Measurements from ENCODE around the gene TAC4.
A peak's percentile ranks its signal among the peaks of the same experiment; 100 is the strongest.
"Not testable (repeated sequence)": the region's sequence is repeated elsewhere in the genome, so short reads cannot be mapped to it uniquely, and the experiment has no call there.

Gene TAC4

GRCh38 chr17:49842371-49842770, 5.5 kb downstream of the TAC4 start:
- DNase-seq: no peak

DNA sequence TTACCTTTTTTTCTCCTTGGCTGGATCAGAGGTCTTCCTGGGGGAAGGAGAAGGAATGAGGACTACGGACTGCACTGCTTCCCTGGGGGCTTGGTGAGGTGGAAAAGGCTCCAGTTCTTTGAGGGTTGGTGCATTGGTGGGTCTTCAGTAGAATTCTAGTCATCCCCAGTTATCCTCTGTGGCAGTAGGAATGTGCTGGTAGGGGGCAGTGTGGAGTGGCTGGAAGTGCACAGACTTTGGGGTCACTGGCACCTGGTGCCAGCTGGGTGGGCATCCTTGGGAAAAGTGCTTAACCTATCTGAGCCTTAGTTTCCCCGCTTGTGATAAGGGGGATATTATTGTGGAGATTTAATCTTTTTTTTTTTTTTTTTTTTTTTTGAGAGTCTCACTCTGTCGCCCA, 6.3 kb downstream of the TAC4 start:
- DNase-seq: no peak

DNA sequence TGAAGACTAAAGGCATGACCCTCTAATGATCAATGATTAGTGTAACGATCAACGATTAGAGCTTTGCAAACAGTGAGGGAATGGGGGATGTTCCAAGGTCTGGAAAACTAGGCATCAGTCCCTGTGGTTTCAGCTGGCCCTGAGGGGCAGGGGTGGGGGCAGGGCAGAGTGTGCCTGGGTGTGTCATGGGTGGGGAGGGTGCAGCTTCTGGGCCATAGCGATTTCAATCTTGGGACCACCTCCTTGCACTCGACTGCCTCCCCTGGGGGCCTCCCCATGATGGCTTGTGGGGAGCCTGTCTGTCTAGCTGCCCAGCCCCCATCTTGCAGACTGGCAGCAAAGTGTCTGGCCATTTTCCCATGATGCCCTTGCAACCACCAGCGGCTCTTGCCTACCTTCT, 8.4 kb downstream of the TAC4 start:
- no peak for DNase-seq

DNA sequence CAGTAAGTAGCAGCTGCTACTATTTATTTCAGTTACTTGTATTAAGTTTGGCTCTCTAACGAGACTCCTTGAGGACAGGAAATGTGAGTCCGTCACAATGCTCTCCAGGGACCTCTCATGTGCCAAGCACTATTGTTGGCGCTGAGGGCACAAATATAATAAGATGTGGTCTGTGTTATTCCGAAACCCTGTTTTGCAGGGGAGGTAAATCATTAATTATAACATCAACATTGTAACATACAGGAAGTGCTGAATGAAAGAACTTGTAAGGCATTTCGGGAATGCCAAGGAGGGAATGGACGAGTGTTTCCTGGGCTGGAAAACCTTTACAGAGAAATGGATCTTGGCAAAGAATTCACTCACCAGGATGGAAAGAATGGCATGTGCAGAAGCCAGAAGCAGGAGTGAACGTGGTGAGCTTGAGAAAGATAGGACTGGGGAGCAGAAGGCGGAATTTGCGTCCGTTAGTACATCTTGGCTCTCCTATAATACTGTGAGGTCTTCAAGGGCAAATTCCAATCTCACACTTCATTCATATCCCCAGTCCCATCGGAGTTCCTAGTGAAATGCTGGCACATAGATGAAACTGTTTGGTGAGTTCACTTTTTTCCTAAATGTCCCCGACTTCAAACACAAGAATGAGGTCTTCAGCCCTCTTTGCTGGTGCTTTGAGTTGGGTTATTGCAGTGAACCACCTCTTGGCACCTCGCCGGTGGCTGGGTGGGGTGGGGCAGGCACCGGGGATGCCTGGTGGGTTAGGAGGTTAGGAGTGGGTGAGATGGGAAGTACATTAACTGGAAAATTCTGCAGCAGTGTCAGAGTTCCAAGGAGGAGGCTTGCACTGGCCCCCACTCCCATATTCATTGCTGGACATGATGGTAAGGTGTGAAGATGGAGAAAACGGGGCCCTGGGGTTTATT, 11.5 kb downstream of the TAC4 start:
- no peak for DNase-seq

- DNase-seq: no peak
These were observed 12.4 kb downstream of the TAC4 start for GRCh38 chr17:49835472-49835871.

DNA sequence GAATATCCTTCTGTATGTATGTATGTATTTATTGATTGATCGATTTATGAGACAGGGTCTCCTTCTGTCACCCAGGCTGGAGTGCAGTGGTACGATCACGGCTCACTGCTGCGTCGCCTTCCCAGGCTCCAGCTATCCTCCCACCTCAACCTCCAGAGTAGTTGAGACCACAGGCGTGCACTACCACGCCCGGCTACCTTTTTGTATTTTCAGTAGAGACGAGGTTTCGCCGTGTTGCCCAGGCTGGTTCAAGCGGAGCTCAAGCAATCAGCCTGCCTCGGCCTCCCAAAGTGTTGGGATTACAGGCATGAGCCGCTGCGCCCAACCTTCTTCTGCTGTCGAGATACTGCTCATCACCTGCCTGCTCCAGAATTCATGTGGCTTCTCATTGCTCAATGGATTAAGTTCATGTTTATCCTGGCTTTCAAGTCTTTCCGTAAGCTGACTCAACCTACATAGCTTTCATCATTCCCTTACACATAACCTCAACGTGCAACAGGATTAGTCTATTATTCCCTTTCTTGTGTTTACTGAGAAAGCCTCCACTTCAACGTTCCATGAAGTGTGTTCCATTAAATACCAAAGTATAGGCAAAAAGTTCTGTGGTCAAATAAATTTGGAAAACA, 13.6 kb downstream of the TAC4 start:
- DNase-seq: no peak

- no peak for DNase-seq
These were observed 14.8 kb downstream of the TAC4 start for GRCh38 chr17:49832840-49833599.

- DNase-seq: no peak
These were observed 17.3 kb downstream of the TAC4 start for GRCh38 chr17:49830605-49831004.

DNA sequence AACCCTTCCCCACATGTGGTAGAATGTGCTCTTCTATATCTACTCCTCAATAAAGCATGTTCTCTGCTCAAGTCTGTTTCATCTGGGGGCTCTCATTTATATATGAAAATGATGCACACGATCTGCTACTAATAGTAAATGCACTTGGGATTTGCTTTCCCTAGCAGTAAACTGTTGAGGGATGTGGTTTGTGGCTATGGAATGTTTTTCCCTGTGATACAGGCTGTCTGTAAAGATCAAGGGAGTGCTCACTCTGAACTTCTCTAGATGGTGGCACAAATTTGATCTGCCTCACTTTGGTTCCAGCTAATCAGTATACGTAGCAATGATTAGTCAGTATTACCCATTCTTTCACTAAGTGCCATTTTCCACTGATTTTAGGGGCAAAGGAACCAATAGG, 18.8 kb downstream of the TAC4 start:
- DNase-seq: no peak

GRCh38 chr17:49828325-49828724, 19.5 kb downstream of the TAC4 start:
- DNase-seq: not testable (repeated sequence)

GRCh38 chr17:49825645-49826044, 22.2 kb downstream of the TAC4 start:
- DNase-seq: no peak

DNA sequence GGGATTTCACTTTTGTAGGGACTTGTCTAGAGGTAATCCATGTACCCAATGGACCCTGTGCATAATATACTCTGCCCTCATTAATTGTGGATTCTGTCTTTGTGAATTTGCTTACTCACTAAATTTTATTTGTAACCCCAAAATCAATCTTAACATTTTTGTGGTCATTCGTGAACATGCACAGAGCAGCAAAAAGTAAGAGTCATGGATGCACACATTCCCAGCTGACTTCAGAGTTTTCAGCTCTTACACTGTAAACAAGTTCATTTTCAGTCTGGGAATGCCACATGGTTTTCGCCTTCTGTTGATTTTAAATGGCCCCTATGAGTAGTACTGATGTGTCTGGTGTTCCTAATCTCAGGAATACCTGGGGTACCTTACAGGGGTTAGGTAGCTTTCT, 24.3 kb downstream of the TAC4 start:
- DNase-seq: no peak

DNA sequence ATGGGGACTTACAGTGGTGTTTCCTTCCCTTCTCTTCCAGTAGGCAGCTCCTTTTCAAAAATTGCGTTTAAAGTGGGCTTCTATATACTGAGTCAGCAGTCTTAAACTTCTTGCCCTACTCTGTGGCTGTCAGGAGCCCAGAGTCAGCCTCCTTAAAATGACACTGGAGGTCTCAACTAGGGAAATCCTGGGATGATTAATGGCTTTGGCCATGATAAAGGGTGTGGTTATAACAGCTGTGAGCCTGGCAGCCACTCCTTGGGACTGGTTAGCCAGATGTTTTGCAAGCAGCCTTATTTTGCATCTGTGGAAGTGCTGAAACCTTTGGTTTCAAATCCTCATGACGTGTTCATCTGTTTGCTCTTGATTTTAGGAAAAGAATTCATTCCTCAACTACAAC, 25.0 kb downstream of the TAC4 start:
- no peak for DNase-seq

GRCh38 chr17:49821916-49822315, 26.0 kb downstream of the TAC4 start:
- DNase-seq: no peak

GRCh38 chr17:49821466-49821865, 26.4 kb downstream of the TAC4 start:
- no peak for DNase-seq

DNA sequence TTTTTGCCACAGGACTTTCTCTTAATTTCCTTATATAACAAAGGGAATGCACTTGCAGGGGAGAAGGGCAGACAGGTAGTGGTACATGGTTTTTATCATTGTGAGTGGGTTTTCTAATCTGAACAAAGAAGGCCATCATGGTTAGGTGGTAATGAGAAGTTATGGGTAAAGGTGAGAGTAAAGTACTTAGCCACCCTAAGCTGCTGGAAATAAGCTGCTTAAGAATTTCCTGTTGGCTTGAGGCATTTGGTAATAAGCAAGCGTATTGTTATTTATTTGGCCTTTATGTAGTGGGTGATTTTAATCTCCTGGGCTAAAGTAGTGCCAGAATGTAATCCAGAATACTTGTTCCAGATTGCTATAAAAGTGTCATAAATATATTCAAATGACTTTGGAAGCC, 27.1 kb downstream of the TAC4 start:
- no peak for DNase-seq

- DNase-seq: no peak
These were observed 28.2 kb downstream of the TAC4 start for GRCh38 chr17:49819651-49820050.

DNA sequence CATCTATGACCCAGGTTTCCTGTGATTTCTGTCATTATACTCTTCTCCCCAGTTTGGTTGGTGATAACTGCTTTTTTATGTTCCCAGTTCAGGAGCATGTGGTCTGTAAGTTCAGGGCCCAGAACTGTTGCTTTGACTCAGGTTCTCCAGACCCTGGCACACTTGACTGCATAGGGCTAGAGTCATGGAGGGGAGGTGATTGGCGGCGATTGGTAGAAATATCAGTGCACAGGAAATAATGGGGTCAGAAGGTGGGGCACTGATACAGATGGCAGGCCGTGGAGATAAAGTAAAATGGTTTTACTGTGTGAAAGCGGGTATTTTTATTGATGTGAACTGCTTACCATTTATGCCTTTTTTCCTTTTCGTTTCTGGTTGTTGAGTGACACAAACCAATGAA, 28.7 kb downstream of the TAC4 start:
- DNase-seq: no peak

DNA sequence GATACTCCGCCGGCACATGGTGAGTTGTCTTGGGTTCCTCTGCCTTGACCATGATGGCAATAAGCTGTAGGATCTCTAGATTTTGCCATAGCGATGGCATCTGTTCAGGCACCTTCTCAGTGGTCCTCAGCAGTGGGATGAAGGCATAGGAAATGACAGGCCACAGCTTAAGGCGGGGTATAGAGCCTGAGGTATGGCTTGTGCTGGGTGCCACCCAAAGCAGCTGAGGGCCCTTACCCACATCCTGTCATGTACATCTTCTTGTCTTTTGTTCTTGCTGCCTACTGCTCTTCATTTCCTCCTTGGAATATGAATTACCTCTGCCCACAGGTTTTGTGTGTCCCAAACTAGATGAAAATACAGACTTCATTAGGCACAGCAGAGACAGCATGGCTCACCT, 29.9 kb downstream of the TAC4 start:
- DNase-seq: peak; percentile 14

DNA sequence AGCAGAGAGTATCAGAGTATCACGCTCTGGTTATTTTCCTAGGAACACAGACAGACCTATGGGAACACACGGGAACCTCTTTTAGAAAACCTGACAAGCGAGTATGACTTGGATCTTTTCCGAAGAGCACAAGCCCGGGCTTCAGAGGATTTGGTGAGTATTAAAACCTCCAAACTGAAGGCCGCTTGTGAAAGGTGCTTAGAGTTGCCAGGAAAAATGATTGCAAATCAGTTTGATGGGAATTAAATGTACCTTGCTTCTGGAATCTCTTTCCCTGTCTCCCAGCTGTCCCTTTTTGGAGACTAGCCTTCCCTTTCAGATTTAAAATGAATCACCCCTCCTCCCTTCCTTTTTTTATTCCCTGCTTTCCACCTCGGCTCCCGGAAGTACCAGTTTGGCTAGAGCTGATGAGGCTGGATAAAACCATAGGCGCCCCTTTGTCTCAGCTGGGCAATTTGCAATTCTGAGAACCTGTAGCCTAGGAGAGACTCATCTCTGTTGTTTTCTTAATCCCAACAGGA, 32.0 kb downstream of the TAC4 start:
- no peak for DNase-seq

DNA sequence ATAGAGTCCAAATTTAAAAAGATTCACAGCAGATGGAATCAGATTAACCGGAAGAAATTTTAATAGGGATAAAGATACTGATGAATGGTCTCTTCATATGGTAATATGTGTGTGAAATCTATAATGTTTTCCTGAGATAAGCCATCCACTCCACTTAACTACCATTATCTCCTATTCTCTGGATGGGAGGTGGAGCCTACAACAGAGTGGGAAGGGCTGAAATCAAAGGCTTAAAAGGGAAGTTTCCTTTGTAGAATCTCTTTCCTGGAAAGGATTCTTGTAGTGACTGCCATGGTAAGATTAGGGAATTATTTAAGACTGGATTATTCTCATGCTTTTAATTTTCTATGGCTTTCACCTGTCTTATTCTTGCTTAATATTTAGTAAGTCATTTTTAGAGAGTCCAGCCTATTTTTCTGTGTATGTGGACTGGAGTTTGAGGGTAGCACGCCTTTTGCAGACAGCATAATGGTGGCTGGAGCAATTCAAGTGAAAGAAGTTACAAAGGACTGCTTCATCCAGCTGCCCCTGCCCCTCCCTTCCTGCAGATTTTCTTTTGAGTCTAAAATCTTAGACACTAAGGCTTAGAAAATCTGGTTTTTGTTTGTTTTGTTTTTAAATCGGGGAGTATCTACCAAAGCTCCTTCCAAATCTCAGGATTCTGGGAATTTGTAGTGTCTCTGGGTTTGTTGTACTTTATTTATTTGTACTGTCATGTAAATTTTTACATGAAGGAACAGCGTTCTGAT, 32.9 kb downstream of the TAC4 start:
- DNase-seq: no peak

- no peak for DNase-seq
These were observed 38.8 kb downstream of the TAC4 start for GRCh38 chr17:49809056-49809455.

DNA sequence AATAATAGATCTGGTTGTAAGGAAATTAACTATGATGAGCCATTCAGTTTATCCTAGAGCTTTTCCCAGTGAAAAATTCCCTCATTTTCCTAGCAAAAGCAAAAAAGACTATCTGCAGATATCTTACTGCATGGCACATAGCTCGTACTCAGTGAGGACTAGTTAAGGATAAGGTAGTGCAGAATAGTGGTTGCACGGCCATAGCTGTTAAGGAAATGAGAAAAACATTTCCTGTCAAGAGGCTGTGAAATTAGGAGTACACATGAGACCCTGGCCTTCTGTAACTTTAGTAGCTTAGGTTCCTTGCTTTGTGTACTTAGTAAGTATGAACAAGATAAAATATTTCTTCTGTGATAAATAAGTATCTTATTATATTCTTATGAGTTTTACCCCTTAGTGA, 49.1 kb downstream of the TAC4 start:
- DNase-seq: no peak
